HFFc6 (cell line): ENCODE results near the gene SIM1. TPM values are rescaled to one million over a fixed set of nuclear protein-coding genes. Genes with fewer than 3 reads are reported as not detected.

Experiments
- DNase-seq: peaks from one replicate; pipeline ENCODE4 v3.0.0-alpha.2; 2018
- H3K27ac Mint-ChIP-seq: 2 replicates; pipeline ENCODE4 v1.8.0; 2020; ENCODE audit warnings: mild to moderate bottlenecking, mixed read lengths
- H3K27me3 Mint-ChIP-seq: 2 replicates; pipeline ENCODE4 v1.8.0; 2021; ENCODE audit warnings: mild to moderate bottlenecking, moderate library complexity, mixed read lengths; ENCODE audit not compliant: insufficient read depth
- H3K36me3 Mint-ChIP-seq: 2 replicates; pipeline ENCODE4 v1.8.0; 2021; ENCODE audit warnings: low read depth, mixed read lengths
- H3K4me1 Mint-ChIP-seq: 2 replicates; pipeline ENCODE4 v1.8.0; 2020; ENCODE audit warnings: low read depth, mixed read lengths
- H3K4me3 Mint-ChIP-seq: 2 replicates; pipeline ENCODE4 v1.8.0; 2020; ENCODE audit warnings: mild to moderate bottlenecking, moderate library complexity, mixed read lengths
- H3K9me3 Mint-ChIP-seq: 2 replicates; pipeline ENCODE4 v1.8.0; 2020; ENCODE audit warnings: mild to moderate bottlenecking, mixed read lengths
- total RNA-seq, 6 experiments: library from RNA; stranded (reverse); fragmentation: NEBNext Ultra II Directional; extraction: Animal tissue kit (Norgen Biotek cat#: 25700); gene quantifications; 2 replicates in 1 of 6; 3 replicates in 5 of 6; pipeline ENCODE4 v1.2.3, GENCODE V29; 2021
- TF ChIP-seq, protein P1 (sequence below): fragments of 200-600 bp; sonication (generic); IDR thresholded peaks from 2 replicates; pipeline ENCODE4 v1.5.0; 2021; ENCODE audit warnings: antibody characterized with exemption, mild to moderate bottlenecking

SIM1 gene
- total RNA-seq, 6 experiments from 2014 or later, result 15.4 to 22.0 (median 18.2) TPM

DNA sequence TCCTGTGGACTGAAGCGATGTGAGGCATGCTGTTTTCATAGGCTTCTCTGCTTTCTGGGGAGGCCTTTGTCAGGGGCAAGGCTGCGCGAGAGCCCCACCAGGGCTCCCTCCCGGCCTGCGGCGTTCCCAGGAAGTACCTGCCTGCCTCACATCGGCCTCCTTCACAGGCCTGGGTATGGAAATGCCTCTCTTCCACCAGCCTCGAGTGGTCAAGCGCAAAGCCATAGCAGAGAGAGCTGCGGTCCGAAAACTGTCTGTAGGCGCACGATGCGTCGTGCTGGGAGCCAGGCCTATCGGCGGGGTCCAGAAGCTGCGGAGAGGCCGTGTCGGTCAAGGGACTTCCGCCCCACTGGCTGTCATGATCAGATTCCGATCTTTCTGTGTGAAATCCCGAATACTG is 71.2 kb downstream of the SIM1 start:
- no peak overlapping the region for H3K4me3 Mint-ChIP-seq
- no peak overlapping the region for H3K27ac Mint-ChIP-seq
- TF ChIP-seq, protein P1, sequence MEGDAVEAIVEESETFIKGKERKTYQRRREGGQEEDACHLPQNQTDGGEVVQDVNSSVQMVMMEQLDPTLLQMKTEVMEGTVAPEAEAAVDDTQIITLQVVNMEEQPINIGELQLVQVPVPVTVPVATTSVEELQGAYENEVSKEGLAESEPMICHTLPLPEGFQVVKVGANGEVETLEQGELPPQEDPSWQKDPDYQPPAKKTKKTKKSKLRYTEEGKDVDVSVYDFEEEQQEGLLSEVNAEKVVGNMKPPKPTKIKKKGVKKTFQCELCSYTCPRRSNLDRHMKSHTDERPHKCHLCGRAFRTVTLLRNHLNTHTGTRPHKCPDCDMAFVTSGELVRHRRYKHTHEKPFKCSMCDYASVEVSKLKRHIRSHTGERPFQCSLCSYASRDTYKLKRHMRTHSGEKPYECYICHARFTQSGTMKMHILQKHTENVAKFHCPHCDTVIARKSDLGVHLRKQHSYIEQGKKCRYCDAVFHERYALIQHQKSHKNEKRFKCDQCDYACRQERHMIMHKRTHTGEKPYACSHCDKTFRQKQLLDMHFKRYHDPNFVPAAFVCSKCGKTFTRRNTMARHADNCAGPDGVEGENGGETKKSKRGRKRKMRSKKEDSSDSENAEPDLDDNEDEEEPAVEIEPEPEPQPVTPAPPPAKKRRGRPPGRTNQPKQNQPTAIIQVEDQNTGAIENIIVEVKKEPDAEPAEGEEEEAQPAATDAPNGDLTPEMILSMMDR, result no peak
- peaks cover 6% of the 10 kb centered on the region; the same call in 1 of the 2 replicates for H3K4me1 Mint-ChIP-seq
- H3K36me3 Mint-ChIP-seq, result peaks cover 53% of the 10 kb centered on the region
- H3K27me3 Mint-ChIP-seq, result no peaks in the 10 kb centered on the region; the same call in 1 of the 2 replicates
- no peak for DNase-seq
- H3K9me3 Mint-ChIP-seq, result no peaks in the 10 kb centered on the region

- Mint-ChIP-seq H3K4me1 (peaks cover 6% of the 10 kb centered on the region; the same call in 1 of the 2 replicates), H3K9me3 (no peaks in the 10 kb centered on the region), H3K4me3 (no peak overlapping the region), H3K27me3 (no peaks in the 10 kb centered on the region; the same call in 1 of the 2 replicates), H3K36me3 (peaks cover 49% of the 10 kb centered on the region), H3K27ac (no peak overlapping the region)
- TF ChIP-seq, protein P1, result no peak
- DNase-seq, result no peak
These were observed 72.3 kb downstream of the SIM1 start for GRCh38 chr6:100392423-100392822.

DNA sequence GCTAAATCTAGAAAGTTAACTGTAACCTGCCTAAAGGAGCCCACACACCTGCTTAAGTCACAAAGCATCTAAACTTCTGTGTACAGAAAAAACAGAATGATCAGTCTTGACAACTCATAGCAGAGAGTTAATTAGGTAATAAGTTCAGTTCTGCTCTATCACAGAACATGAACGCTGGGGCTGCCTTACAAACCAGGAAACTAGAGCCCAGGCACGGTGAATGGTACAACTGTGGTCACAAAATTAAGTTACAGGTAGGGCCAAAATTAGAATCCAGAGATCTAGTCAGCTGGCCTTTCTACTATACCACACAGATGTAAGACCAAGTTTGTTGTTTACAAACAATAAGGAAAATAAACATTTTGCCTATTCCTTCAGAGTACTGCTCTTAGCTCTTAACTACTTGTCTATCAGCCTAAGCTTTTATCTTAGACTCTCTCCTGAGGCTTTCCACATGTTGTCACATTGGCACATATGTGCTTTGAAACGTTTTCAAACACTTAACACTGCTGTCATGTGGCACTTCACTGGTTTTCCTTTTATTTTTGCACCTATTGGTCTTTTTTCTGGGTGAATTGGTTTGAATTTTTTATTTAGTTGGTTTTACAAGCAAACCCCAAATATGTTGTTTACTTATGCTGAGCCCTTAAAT is 75.7 kb downstream of the SIM1 start:
- no peak overlapping the region for H3K4me3 Mint-ChIP-seq
- TF ChIP-seq, protein P1, result no peak
- no peaks in the 10 kb centered on the region for H3K27me3 Mint-ChIP-seq
- no peak overlapping the region for H3K27ac Mint-ChIP-seq
- DNase-seq, result no peak
- H3K9me3 Mint-ChIP-seq, result no peaks in the 10 kb centered on the region
- peaks cover 31% of the 10 kb centered on the region for H3K36me3 Mint-ChIP-seq
- peaks cover 6% of the 10 kb centered on the region; the same call in 1 of the 2 replicates for H3K4me1 Mint-ChIP-seq

- no peaks in the 10 kb centered on the region for H3K27me3 Mint-ChIP-seq
- H3K27ac Mint-ChIP-seq, result peak overlapping the region; percentile 44
- H3K4me1 Mint-ChIP-seq, result peaks cover 6% of the 10 kb centered on the region; the same call in 1 of the 2 replicates
- H3K9me3 Mint-ChIP-seq, result no peaks in the 10 kb centered on the region
- no peaks in the 10 kb centered on the region for H3K36me3 Mint-ChIP-seq
- TF ChIP-seq, protein P1, result no peak
- no peak for DNase-seq
- H3K4me3 Mint-ChIP-seq, result no peak overlapping the region
These were observed 81.9 kb downstream of the SIM1 start for GRCh38 chr6:100382767-100383195.

DNA sequence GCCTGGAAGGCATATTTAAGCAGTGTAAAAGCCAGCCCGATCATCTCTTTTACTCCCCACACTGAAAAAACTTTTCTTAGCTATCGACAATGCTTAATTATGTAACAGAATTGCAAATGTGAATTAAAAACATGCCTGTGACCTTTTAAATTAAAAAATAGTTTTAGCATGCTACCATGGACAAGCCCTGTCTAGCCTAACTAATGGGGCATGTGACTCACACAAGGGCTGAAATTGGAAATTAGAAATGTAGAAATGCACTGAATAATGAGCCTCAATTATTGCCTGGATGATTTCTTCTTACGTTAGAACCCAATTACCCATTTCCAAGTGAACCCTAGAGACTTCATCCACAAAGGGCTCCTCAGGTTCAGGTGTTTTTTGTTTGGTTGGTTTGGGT is 82.7 kb downstream of the SIM1 start:
- peaks cover 6% of the 10 kb centered on the region; the same call in 1 of the 2 replicates for H3K4me1 Mint-ChIP-seq
- H3K27me3 Mint-ChIP-seq, result no peaks in the 10 kb centered on the region
- no peaks in the 10 kb centered on the region for H3K9me3 Mint-ChIP-seq
- DNase-seq, result no peak
- H3K36me3 Mint-ChIP-seq, result no peaks in the 10 kb centered on the region
- no peak overlapping the region for H3K27ac Mint-ChIP-seq
- TF ChIP-seq, protein P1, result no peak
- H3K4me3 Mint-ChIP-seq, result no peak overlapping the region
